ENCODE measurements around the gene LRRC8A. TPM values are rescaled to one million over a fixed set of nuclear protein-coding genes. Genes with fewer than 3 reads are reported as not detected.
"Not testable (repeated sequence)": the region's sequence is repeated elsewhere in the genome, so short reads cannot be mapped to it uniquely, and the experiment has no call there.

LRRC8A gene
- total RNA-seq, 1 donor from 2014 or later: 38.2 TPM

- Mint-ChIP-seq H3K9me3 (no peaks in the 10 kb centered on the region), H3K27ac (no peak overlapping the region), H3K4me3 (no peak overlapping the region), H3K4me1 (ENCODE audit: unreplicated experiment) (peaks cover 5% of the 10 kb centered on the region), H3K36me3 (no peaks in the 10 kb centered on the region), H3K27me3 (no peaks in the 10 kb centered on the region)
- no peak for DNase-seq (ENCODE audit: extremely low spot score, unreplicated experiment)
- no peak for TF ChIP-seq CTCF (conservative IDR thresholded peaks at IDR 0.05)
Observed at GRCh38 chr9:128840524-128840923, 41.4 kb upstream of the LRRC8A start.

- Mint-ChIP-seq H3K27me3 (no peaks in the 10 kb centered on the region), H3K4me3 (no peak overlapping the region), H3K9me3 (no peaks in the 10 kb centered on the region), H3K4me1 (ENCODE audit: unreplicated experiment) (peaks cover 5% of the 10 kb centered on the region), H3K27ac (no peak overlapping the region), H3K36me3 (no peaks in the 10 kb centered on the region)
- DNase-seq (ENCODE audit: extremely low spot score, unreplicated experiment): no peak
- TF ChIP-seq CTCF (conservative IDR thresholded peaks at IDR 0.05): no peak
Observed at GRCh38 chr9:128841694-128842492, 40.0 kb upstream of the LRRC8A start.

GRCh38 chr9:128843171-128843570, 38.8 kb upstream of the LRRC8A start:
- not testable (repeated sequence) for DNase-seq (ENCODE audit: extremely low spot score, unreplicated experiment); H3K9me3 Mint-ChIP-seq; H3K36me3 Mint-ChIP-seq; H3K27me3 Mint-ChIP-seq; H3K4me3 Mint-ChIP-seq; H3K4me1 Mint-ChIP-seq (ENCODE audit: unreplicated experiment); H3K27ac Mint-ChIP-seq

- no peak for DNase-seq (ENCODE audit: extremely low spot score, unreplicated experiment)
- H3K4me3 Mint-ChIP-seq: peak overlapping the region; percentile 74
- peaks cover 5% of the 10 kb centered on the region for H3K4me1 Mint-ChIP-seq (ENCODE audit: unreplicated experiment)
- H3K27me3 Mint-ChIP-seq: no peaks in the 10 kb centered on the region
- H3K27ac Mint-ChIP-seq: peak overlapping the region; percentile 86
- H3K36me3 Mint-ChIP-seq: peaks cover 4% of the 10 kb centered on the region
- no peaks in the 10 kb centered on the region for H3K9me3 Mint-ChIP-seq
- no peak for TF ChIP-seq CTCF (conservative IDR thresholded peaks at IDR 0.05)
Observed at GRCh38 chr9:128845186-128845931, 36.6 kb upstream of the LRRC8A start.

GRCh38 chr9:128846680-128847030, 35.3 kb upstream of the LRRC8A start:
- TF ChIP-seq CTCF (conservative IDR thresholded peaks at IDR 0.05): no peak
- no peak overlapping the region for H3K27ac Mint-ChIP-seq
- H3K36me3 Mint-ChIP-seq: peaks cover 7% of the 10 kb centered on the region
- no peak for DNase-seq (ENCODE audit: extremely low spot score, unreplicated experiment)
- no peak overlapping the region for H3K4me3 Mint-ChIP-seq
- peaks cover 5% of the 10 kb centered on the region for H3K4me1 Mint-ChIP-seq (ENCODE audit: unreplicated experiment)
- H3K9me3 Mint-ChIP-seq: peaks cover 8% of the 10 kb centered on the region
- no peaks in the 10 kb centered on the region for H3K27me3 Mint-ChIP-seq

GRCh38 chr9:128847803-128848202, 34.1 kb upstream of the LRRC8A start:
- Mint-ChIP-seq H3K9me3 (peaks cover 8% of the 10 kb centered on the region), H3K27me3 (no peaks in the 10 kb centered on the region), H3K36me3 (peaks cover 7% of the 10 kb centered on the region), H3K4me1 (ENCODE audit: unreplicated experiment) (peaks cover 5% of the 10 kb centered on the region), H3K27ac (no peak overlapping the region), H3K4me3 (no peak overlapping the region)
- no peak for DNase-seq (ENCODE audit: extremely low spot score, unreplicated experiment)
- no peak for TF ChIP-seq CTCF (conservative IDR thresholded peaks at IDR 0.05)

GRCh38 chr9:128851024-128851423, 30.9 kb upstream of the LRRC8A start:
- H3K9me3 Mint-ChIP-seq; H3K4me1 Mint-ChIP-seq (ENCODE audit: unreplicated experiment); DNase-seq (ENCODE audit: extremely low spot score, unreplicated experiment); H3K27me3 Mint-ChIP-seq; H3K36me3 Mint-ChIP-seq; H3K4me3 Mint-ChIP-seq; H3K27ac Mint-ChIP-seq: not testable (repeated sequence)
